ENCODE data around the gene MGMT. TPM values are rescaled to one million over a fixed set of nuclear protein-coding genes. Genes with fewer than 3 reads are reported as not detected.

Gene MGMT
- total RNA-seq, 1 experiment from 2014 or later: 11.5 TPM

DNA sequence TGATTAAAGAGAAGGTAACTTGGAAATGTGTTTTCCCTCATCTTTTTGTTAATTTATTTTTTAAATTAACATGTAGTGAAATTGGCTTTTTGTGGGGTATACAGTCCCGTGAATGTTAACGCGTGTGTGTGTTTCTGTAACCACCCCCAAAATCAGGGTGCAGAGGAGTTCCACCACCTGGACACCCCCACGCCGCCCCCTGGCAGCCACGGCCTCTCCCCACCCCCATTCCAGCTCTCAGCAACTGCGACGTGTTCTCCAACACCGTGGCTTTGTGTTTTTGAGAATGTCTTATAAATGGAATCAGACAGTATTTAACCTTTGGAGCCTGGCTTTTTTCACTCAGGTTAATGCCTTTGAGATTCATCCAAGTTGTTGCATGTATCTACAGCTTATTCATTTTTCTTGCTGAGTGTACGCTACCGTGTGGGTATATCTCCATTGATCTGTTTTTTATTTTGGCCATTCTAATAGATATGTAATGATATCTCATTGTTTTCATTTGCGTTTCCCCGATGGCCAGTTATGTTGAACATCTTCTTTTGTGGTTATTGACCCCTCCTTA, 278.2 kb downstream of the MGMT start:
- POLR2A ChIA-PET: no interaction called here
- no peaks in the 10 kb centered on the region for H3K36me3 ChIP-seq (ENCODE audit: control insufficient read depth in 1 of 2, insufficient read depth in 2 of 2, low read length in 2 of 2)

More for the DNA sequence above, 278.2 kb downstream of the MGMT start:
- Histone ChIP-seq H3K4me1 (ENCODE audit: control insufficient read depth in 1 of 2, insufficient read depth in 2 of 2, low read length in 2 of 2) (no peaks in the 10 kb centered on the region), H2AFZ (ENCODE audit: low read depth, low read length, poor library complexity, severe bottlenecking) (no peak overlapping the region), H3K9ac (ENCODE audit: low read length) (no peak overlapping the region), H3K9me3 (ENCODE audit: control insufficient read depth in 1 of 2, insufficient read depth in 1 of 2, low read depth in 1 of 2, low read length in 2 of 2) (no peaks in the 10 kb centered on the region), H4K20me1 (ENCODE audit: insufficient read depth) (no peaks in the 10 kb centered on the region), H3K4me2 (ENCODE audit: low read length) (no peak overlapping the region), H3K27ac (ENCODE audit: low read depth, low read length) (no peak overlapping the region), H3K27me3 (ENCODE audit: insufficient read depth, low read length) (no peaks in the 10 kb centered on the region), H3K79me2 (ENCODE audit: insufficient read depth, low read length) (no peaks in the 10 kb centered on the region), H3K9me2 (ENCODE audit: insufficient read depth) (no peaks in the 10 kb centered on the region), H3K4me3 (replicated peaks in 1 of 2; ENCODE audit: low read depth in 1 of 2, low read length in 2 of 2) (no peak overlapping the region)
- CTCF ChIA-PET: no interaction called here
- TF ChIP-seq EZH2 (IDR thresholded peaks at IDR 0.05) (no peak), SP1 (IDR thresholded peaks at IDR 0.05; ENCODE audit: low read depth) (no peak), CEBPB (IDR thresholded peaks at IDR 0.05; ENCODE audit: low read depth) (no peak), ZBTB33 (IDR thresholded peaks at IDR 0.05; ENCODE audit: extremely low read depth, insufficient replicate concordance, low read length) (no peak), REST (IDR thresholded peaks at IDR 0.05; ENCODE audit: low read depth) (no peak), ATF3 (IDR thresholded peaks at IDR 0.05) (no peak), EGR1 (IDR thresholded peaks at IDR 0.05; ENCODE audit: low read depth) (no peak), POLR2A (IDR thresholded peaks at IDR 0.05; ENCODE audit: borderline replicate concordance, extremely low read depth, insufficient read depth, insufficient read length) (no peak), YY1 (IDR thresholded peaks at IDR 0.05; ENCODE audit: extremely low read depth, insufficient replicate concordance, low read depth, low read length) (no peak), EZH2phosphoT487 (IDR thresholded peaks at IDR 0.05; ENCODE audit: borderline replicate concordance) (no peak)
- TF ChIP-seq, protein P1, sequence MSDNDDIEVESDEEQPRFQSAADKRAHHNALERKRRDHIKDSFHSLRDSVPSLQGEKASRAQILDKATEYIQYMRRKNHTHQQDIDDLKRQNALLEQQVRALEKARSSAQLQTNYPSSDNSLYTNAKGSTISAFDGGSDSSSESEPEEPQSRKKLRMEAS (IDR thresholded peaks at IDR 0.05): no peak
- TF ChIP-seq, protein P2, sequence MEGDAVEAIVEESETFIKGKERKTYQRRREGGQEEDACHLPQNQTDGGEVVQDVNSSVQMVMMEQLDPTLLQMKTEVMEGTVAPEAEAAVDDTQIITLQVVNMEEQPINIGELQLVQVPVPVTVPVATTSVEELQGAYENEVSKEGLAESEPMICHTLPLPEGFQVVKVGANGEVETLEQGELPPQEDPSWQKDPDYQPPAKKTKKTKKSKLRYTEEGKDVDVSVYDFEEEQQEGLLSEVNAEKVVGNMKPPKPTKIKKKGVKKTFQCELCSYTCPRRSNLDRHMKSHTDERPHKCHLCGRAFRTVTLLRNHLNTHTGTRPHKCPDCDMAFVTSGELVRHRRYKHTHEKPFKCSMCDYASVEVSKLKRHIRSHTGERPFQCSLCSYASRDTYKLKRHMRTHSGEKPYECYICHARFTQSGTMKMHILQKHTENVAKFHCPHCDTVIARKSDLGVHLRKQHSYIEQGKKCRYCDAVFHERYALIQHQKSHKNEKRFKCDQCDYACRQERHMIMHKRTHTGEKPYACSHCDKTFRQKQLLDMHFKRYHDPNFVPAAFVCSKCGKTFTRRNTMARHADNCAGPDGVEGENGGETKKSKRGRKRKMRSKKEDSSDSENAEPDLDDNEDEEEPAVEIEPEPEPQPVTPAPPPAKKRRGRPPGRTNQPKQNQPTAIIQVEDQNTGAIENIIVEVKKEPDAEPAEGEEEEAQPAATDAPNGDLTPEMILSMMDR (IDR thresholded peaks at IDR 0.05 in 2 of 3, conservative IDR thresholded peaks at IDR 0.05 in 1 of 3; ENCODE audit: borderline replicate concordance in 1 of 3, insufficient read depth in 1 of 3, low read depth in 2 of 3, low read length in 2 of 3): no peak
- intact Hi-C loops (cut with micrococcal nuclease): no loop called here
- BruUV-seq (replicated peaks): no TSS peak
- DNase-seq (ENCODE audit: low read depth, low spot score) (no peak), ATAC-seq (no peak)
- RAD21 ChIA-PET (ENCODE audit: low non-redundant PET in 1 of 2, low total read pairs in 2 of 2, uncharacterized antibody in 2 of 2, unreplicated experiment in 2 of 2): no interaction called here
